OCI-LY3 (cell line): ENCODE measurements around the gene WTAP.

Source experiments
- H2AFZ ChIP-seq: fragments of 200-600, 300-600 bp; shearing (Covaris generic); 2 replicates; pipeline ENCODE4 v1.6.0; 2014; ENCODE audit warnings: antibody characterized with exemption, low read depth, low read length
- H3K27ac ChIP-seq: fragments of 200-600, 300-600 bp; sonication (generic); 2 replicates; pipeline ENCODE4 v1.5.1; 2014; ENCODE audit warnings: mild to moderate bottlenecking, low read length, moderate library complexity, mixed read lengths
- H3K27me3 ChIP-seq: fragments of 200-600, 300-600 bp; sonication (generic); 2 replicates; pipeline ENCODE4 v1.6.1; 2014; ENCODE audit warnings: low read depth, low read length, mixed read lengths
- H3K36me3 ChIP-seq: fragments of 200-600, 300-600 bp; sonication (generic); replicated peaks from 2 replicates; pipeline ENCODE3; 2014; ENCODE audit warnings: low read depth, low read length, mixed read lengths
- H3K4me1 ChIP-seq: fragments of 300-600, 200-600 bp; sonication (generic); 2 replicates; pipeline ENCODE4 v1.6.1; 2014; ENCODE audit warnings: low read length, mixed read lengths
- H3K4me2 ChIP-seq: fragments of 200-600, 300-600 bp; sonication (generic); 2 replicates; pipeline ENCODE4 v1.6.1; 2014; ENCODE audit warnings: low read length, mixed read lengths
- H3K4me3 ChIP-seq: fragments of 300-600, 200-600 bp; sonication (generic); 2 replicates; pipeline ENCODE4 v1.5.1; 2014; ENCODE audit warnings: antibody characterized with exemption, mild to moderate bottlenecking, low read length, moderate library complexity
- H3K79me2 ChIP-seq: fragments of 300-600, 200-600 bp; shearing (Covaris generic); 2 replicates; pipeline ENCODE4 v1.6.1; 2014; ENCODE audit warnings: mild to moderate bottlenecking, low read length, mixed read lengths
- H3K9ac ChIP-seq: fragments of 300-600, 200-600 bp; shearing (Covaris generic); 2 replicates; pipeline ENCODE4 v1.6.0; 2014; ENCODE audit warnings: mild to moderate bottlenecking, low read length, moderate library complexity
- H3K9me3 ChIP-seq: fragments of 200-600, 300-600 bp; shearing (Covaris generic); 2 replicates; pipeline ENCODE4 v1.6.1; 2014; ENCODE audit warnings: low read length, mixed read lengths; ENCODE audit not compliant: insufficient read depth
- H4K20me1 ChIP-seq: fragments of 200-600, 300-600 bp; sonication (generic); 2 replicates; pipeline ENCODE4 v1.6.1; 2016; ENCODE audit warnings: low read length, mixed read lengths; ENCODE audit not compliant: insufficient read depth
- EZH2phosphoT487 ChIP-seq: fragments of 200-600 bp; shearing (Covaris generic); IDR thresholded peaks from 2 replicates; pipeline ENCODE4 v1.6.1; 2018; ENCODE audit warnings: antibody characterized with exemption, mixed run types, low read depth
- TF ChIP-seq, protein P1 (sequence below): fragments of 200-600, 300-600 bp; sonication (generic); IDR thresholded peaks from 2 replicates; pipeline ENCODE4 v1.5.1; 2014; ENCODE audit warnings: antibody characterized with exemption, low read length, low read depth

The WTAP gene

GRCh38 chr6:159788753-159789376 lies 61.6 kb downstream of the WTAP start:
- H3K4me3 ChIP-seq = peak overlapping the region; percentile 94
- no peaks in the 10 kb centered on the region for H3K27me3 ChIP-seq
- peaks cover 21% of the 10 kb centered on the region for H3K4me1 ChIP-seq
- H3K4me2 ChIP-seq = peak overlapping the region; percentile 71
- TF ChIP-seq, protein P1, sequence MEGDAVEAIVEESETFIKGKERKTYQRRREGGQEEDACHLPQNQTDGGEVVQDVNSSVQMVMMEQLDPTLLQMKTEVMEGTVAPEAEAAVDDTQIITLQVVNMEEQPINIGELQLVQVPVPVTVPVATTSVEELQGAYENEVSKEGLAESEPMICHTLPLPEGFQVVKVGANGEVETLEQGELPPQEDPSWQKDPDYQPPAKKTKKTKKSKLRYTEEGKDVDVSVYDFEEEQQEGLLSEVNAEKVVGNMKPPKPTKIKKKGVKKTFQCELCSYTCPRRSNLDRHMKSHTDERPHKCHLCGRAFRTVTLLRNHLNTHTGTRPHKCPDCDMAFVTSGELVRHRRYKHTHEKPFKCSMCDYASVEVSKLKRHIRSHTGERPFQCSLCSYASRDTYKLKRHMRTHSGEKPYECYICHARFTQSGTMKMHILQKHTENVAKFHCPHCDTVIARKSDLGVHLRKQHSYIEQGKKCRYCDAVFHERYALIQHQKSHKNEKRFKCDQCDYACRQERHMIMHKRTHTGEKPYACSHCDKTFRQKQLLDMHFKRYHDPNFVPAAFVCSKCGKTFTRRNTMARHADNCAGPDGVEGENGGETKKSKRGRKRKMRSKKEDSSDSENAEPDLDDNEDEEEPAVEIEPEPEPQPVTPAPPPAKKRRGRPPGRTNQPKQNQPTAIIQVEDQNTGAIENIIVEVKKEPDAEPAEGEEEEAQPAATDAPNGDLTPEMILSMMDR = no peak
- no peak for TF ChIP-seq EZH2phosphoT487
- peak overlapping the region; percentile 94 for H3K9ac ChIP-seq
- H3K27ac ChIP-seq = peak overlapping the region; percentile 67
- no peak overlapping the region for H2AFZ ChIP-seq
- peaks cover 9% of the 10 kb centered on the region for H4K20me1 ChIP-seq
- H3K79me2 ChIP-seq = peaks cover 86% of the 10 kb centered on the region
- H3K9me3 ChIP-seq = no peaks in the 10 kb centered on the region
- peaks cover 37% of the 10 kb centered on the region for H3K36me3 ChIP-seq

GRCh38 chr6:159789377-159790148 lies 62.3 kb downstream of the WTAP start, which contains the start of gene TCP1:
TCP1 (minus strand) TSS chr6:159789602; CDS start chr6:159789468, 134 bp downstream.
- Histone ChIP-seq H3K27ac (peak within 1 kb of the TSS; percentile 85), H3K9me3 (no peaks in the 10 kb centered on the region), H3K9ac (peak within 1 kb of the TSS; percentile 94), H3K4me1 (peaks cover 21% of the 10 kb centered on the region), H2AFZ (no peak within 1 kb of the TSS; the same call in 1 of the 2 replicates), H3K4me2 (peak within 1 kb of the TSS; percentile 71), H3K27me3 (no peaks in the 10 kb centered on the region), H4K20me1 (peaks cover 9% of the 10 kb centered on the region), H3K36me3 (peaks cover 39% of the 10 kb centered on the region), H3K4me3 (peak within 1 kb of the TSS; percentile 94), H3K79me2 (peaks cover 85% of the 10 kb centered on the region)
- TF ChIP-seq, protein P1 = no peak
- no peak for TF ChIP-seq EZH2phosphoT487

GRCh38 chr6:159790149-159790955 lies 63.0 kb downstream of the WTAP start, which contains the start of gene MRPL18:
MRPL18 (plus strand) TSS chr6:159790467; CDS start chr6:159790588, 121 bp downstream.
- Histone ChIP-seq H3K9ac (peak within 1 kb of the TSS; percentile 94), H3K9me3 (no peaks in the 10 kb centered on the region), H2AFZ (no peak within 1 kb of the TSS; the same call in 1 of the 2 replicates), H3K36me3 (peaks cover 34% of the 10 kb centered on the region), H3K27me3 (no peaks in the 10 kb centered on the region), H3K27ac (peak within 1 kb of the TSS; percentile 85), H3K4me1 (peaks cover 21% of the 10 kb centered on the region), H3K4me2 (peak within 1 kb of the TSS; percentile 71), H3K79me2 (peaks cover 77% of the 10 kb centered on the region), H4K20me1 (peaks cover 9% of the 10 kb centered on the region), H3K4me3 (peak within 1 kb of the TSS; percentile 94)
- TF ChIP-seq EZH2phosphoT487 = no peak
- TF ChIP-seq, protein P1 = no peak
